ENCODE data around the gene SMCP.

- TF ChIP-seq FOXC1 (CRISPR knock-in tag; IDR thresholded peaks at IDR 0.05; ENCODE audit: borderline replicate concordance) (no peak), SRSF9 (IDR thresholded peaks at IDR 0.05; ENCODE audit: borderline replicate concordance, insufficient read depth, low read depth, low read length, poor library complexity, severe bottlenecking) (no peak), NR1H2 (CRISPR knock-in tag; IDR thresholded peaks at IDR 0.05; ENCODE audit: borderline replicate concordance, low read depth) (no peak), STAT6 (CRISPR knock-in tag; IDR thresholded peaks at IDR 0.05; ENCODE audit: borderline replicate concordance) (no peak)
Observed at GRCh38 chr1:152866321-152866720, 11.8 kb upstream of the SMCP start.

All from HepG2 (cell line).